HCT116 (cell line): ENCODE measurements around the gene CNKSR3. TPM values are rescaled to one million over a fixed set of nuclear protein-coding genes. Genes with fewer than 3 reads are reported as not detected.

ENCODE experiments used
- ATAC-seq: fragments of 200-7000 bp; cut with Tn5 transposase; 2 replicates; pipeline ENCODE4 v1.9.1; 2020; ENCODE audit warnings: mild to moderate bottlenecking, moderate library complexity
- BruUV-seq: library from RNA; stranded (reverse); fragments of 400-500 nt; replicated peaks from 2 replicates; lab custom pipeline; 2021; lab: Mats Ljungman, UMichigan
- CTCF ChIA-PET: fragments of 300-600 bp; sonication (Branson Sonifier 250); formaldehyde crosslinking; loops from one replicate; lab custom pipeline; 2021; ENCODE audit warnings: antibody characterized with exemption; lab: Charles Lee
- POLR2A ChIA-PET: fragments of 300-600, 350-600 bp; sonication (Branson Sonifier 250); formaldehyde crosslinking; loops from one replicate; lab custom pipeline; 2021; ENCODE audit warnings: antibody characterized with exemption; lab: Charles Lee
- RAD21 ChIA-PET, 2 experiments: fragments of 300-600 bp; sonication (Branson Sonifier 250); formaldehyde crosslinking; loops; one replicate each; lab custom pipeline; 2023; ENCODE audit warnings: low total read pairs in 2 of 2; ENCODE audit not compliant: uncharacterized antibody in 2 of 2, unreplicated experiment in 2 of 2, low non-redundant PET in 1 of 2; lab: Charles Lee
- DNase-seq: peaks from one replicate; pipeline ENCODE4 v3.0.0-alpha.2; 2010; ENCODE audit warnings: low read depth, low spot score
- H2AFZ ChIP-seq: fragments of 200-600 bp; shearing (Covaris generic), sonication (generic); 2 replicates; pipeline ENCODE4 v1.6.1; 2017; ENCODE audit warnings: low read depth, mixed run types, mixed read lengths, antibody characterized with exemption, low read length; ENCODE audit not compliant: poor library complexity, severe bottlenecking
- H3K27ac ChIP-seq: 2 replicates; pipeline ENCODE4 v1.5.1; 2012; ENCODE audit warnings: low read depth, low read length
- H3K27me3 ChIP-seq: fragments of 200-600 bp; sonication (generic); 2 replicates; pipeline ENCODE4 v1.6.1; 2016; ENCODE audit warnings: mixed run types, low read length, mixed read lengths; ENCODE audit not compliant: insufficient read depth
- H3K36me3 ChIP-seq, 2 experiments: fragments of 200-500 bp in 1 of 2; fragments of 200-600 bp in 1 of 2; sonication (Bioruptor generic) in 1 of 2; sonication (generic) in 1 of 2; 2 replicates each; pipeline versions ENCODE4 v1.5.1 to v1.6.1; 2014 to 2016; ENCODE audit warnings: low read length in 2 of 2, inconsistent platforms in 1 of 2, mixed read lengths in 1 of 2, mixed run types in 1 of 2; ENCODE audit not compliant: insufficient read depth in 2 of 2, control insufficient read depth in 1 of 2
- H3K4me1 ChIP-seq, 2 experiments: fragments of 200-600 bp in 1 of 2; sonication (generic) in 1 of 2; 2 replicates each; pipeline versions ENCODE4 v1.5.1 to v1.6.1; 2012 to 2017; ENCODE audit warnings: low read length in 2 of 2, inconsistent platforms in 1 of 2, mild to moderate bottlenecking in 1 of 2, mixed read lengths in 1 of 2, mixed run types in 1 of 2, moderate library complexity in 1 of 2; ENCODE audit not compliant: insufficient read depth in 2 of 2, control insufficient read depth in 1 of 2
- H3K4me2 ChIP-seq: fragments of 200-600 bp; sonication (generic); 2 replicates; pipeline ENCODE4 v1.6.1; 2017; ENCODE audit warnings: mixed run types, low read length, mixed read lengths
- H3K4me3 ChIP-seq, 2 experiments: fragments of 200-600 bp in 1 of 2; sonication (generic) in 1 of 2; replicated peaks in 1 of 2; 2 replicates each; pipeline ENCODE4 v1.5.1; 2011 to 2016; ENCODE audit warnings: low read length in 2 of 2, control low read depth in 1 of 2, low read depth in 1 of 2, mild to moderate bottlenecking in 1 of 2, mixed read lengths in 1 of 2, mixed run types in 1 of 2
- H3K79me2 ChIP-seq: fragments of 200-600 bp; sonication (generic); 2 replicates; pipeline ENCODE4 v1.6.1; 2017; ENCODE audit warnings: mild to moderate bottlenecking, mixed run types, low read length, moderate library complexity, mixed read lengths; ENCODE audit not compliant: insufficient read depth
- H3K9ac ChIP-seq: fragments of 200-600 bp; sonication (generic); 2 replicates; pipeline ENCODE4 v1.6.1; 2016; ENCODE audit warnings: low read length, mixed read lengths
- H3K9me2 ChIP-seq: fragments of 200-600 bp; sonication (generic), shearing (Covaris generic); 2 replicates; pipeline ENCODE4 v1.6.1; 2017; ENCODE audit warnings: mixed run types, mild to moderate bottlenecking, moderate library complexity; ENCODE audit not compliant: insufficient read depth
- H3K9me3 ChIP-seq, 2 experiments: fragments of 200-500 bp in 1 of 2; fragments of 200-600 bp in 1 of 2; sonication (Bioruptor generic) in 1 of 2; sonication (generic) in 1 of 2; 2 replicates each; pipeline ENCODE4 v1.6.1; 2014 to 2017; ENCODE audit warnings: low read length in 2 of 2, mixed read lengths in 2 of 2, inconsistent platforms in 1 of 2, low read depth in 1 of 2, mild to moderate bottlenecking in 1 of 2, mixed run types in 1 of 2, moderate library complexity in 1 of 2; ENCODE audit not compliant: control insufficient read depth in 1 of 2, insufficient read depth in 1 of 2
- H4K20me1 ChIP-seq: fragments of 200-600 bp; sonication (generic), shearing (Covaris generic); 2 replicates; pipeline ENCODE4 v1.6.1; 2017; ENCODE audit warnings: mixed run types, mild to moderate bottlenecking, moderate library complexity; ENCODE audit not compliant: insufficient read depth
- ATF3 ChIP-seq: IDR thresholded peaks from 2 replicates; pipeline ENCODE4 v1.6.1; 2012
- CEBPB ChIP-seq: IDR thresholded peaks from 2 replicates; pipeline ENCODE4 v1.6.1; 2012; ENCODE audit warnings: low read depth
- EZH2 ChIP-seq: fragments of 200-600 bp; sonication (generic); IDR thresholded peaks from 2 replicates; pipeline ENCODE4 v1.6.1; 2017; ENCODE audit warnings: antibody characterized with exemption, mixed run types
- FOSL1 ChIP-seq: IDR thresholded peaks from 2 replicates; pipeline ENCODE4 v1.6.1; 2012; ENCODE audit warnings: low read depth
- JUND ChIP-seq: IDR thresholded peaks from 2 replicates; pipeline ENCODE4 v1.6.1; 2012
- POLR2AphosphoS5 ChIP-seq: IDR thresholded peaks from 2 replicates; pipeline ENCODE4 v1.6.1; 2011; ENCODE audit warnings: mild to moderate bottlenecking, low read depth, low read length, moderate library complexity
- REST ChIP-seq: IDR thresholded peaks from 2 replicates; pipeline ENCODE4 v1.6.1; 2012; ENCODE audit warnings: low read depth
- SRF ChIP-seq: IDR thresholded peaks from 2 replicates; pipeline ENCODE4 v1.6.1; 2012; ENCODE audit warnings: low read depth
- TCF7L2 ChIP-seq: IDR thresholded peaks from 2 replicates; pipeline ENCODE4 v1.7.0; 2011; ENCODE audit warnings: borderline replicate concordance, inconsistent platforms; ENCODE audit not compliant: insufficient read depth, insufficient read length; ENCODE audit errors: extremely low read depth
- ZFX ChIP-seq: fragments of 450-650 bp; IDR thresholded peaks from 2 replicates; pipeline ENCODE4 v1.6.1; 2017
- ZNF274 ChIP-seq: fragments of 200-500 bp; sonication (Bioruptor generic); IDR thresholded peaks from 2 replicates; pipeline ENCODE4 v1.6.1; 2014; ENCODE audit warnings: mild to moderate bottlenecking, low read depth, low read length, inconsistent platforms
- intact Hi-C: fragments of 100-400 bp; cut with micrococcal nuclease; formaldehyde crosslinking; loops from 2 replicates; pipeline ENCODE4 v1.10.0; 2022
- total RNA-seq: library from RNA; stranded (reverse); gene quantifications from one replicate; pipeline ENCODE4 v1.2.1, GENCODE V29; 2021; ENCODE audit not compliant: unreplicated experiment
- TF ChIP-seq, protein P1 (sequence below): IDR thresholded peaks from 2 replicates; pipeline ENCODE4 v1.6.1; 2012
- TF ChIP-seq, protein P2 (sequence below): IDR thresholded peaks from 2 replicates; pipeline ENCODE4 v1.6.1; 2011; ENCODE audit warnings: mild to moderate bottlenecking, low read length, moderate library complexity; ENCODE audit not compliant: insufficient replicate concordance; ENCODE audit errors: extremely low read depth

Gene CNKSR3
- total RNA-seq, 1 experiment from 2014 or later: 15.4 TPM

- intact Hi-C loops: no loop called here
- Histone ChIP-seq H3K9me3 (no peaks in the 10 kb centered on the region), H3K9me2 (no peaks in the 10 kb centered on the region), H3K36me3 (no peaks in the 10 kb centered on the region), H3K27ac (no peak overlapping the region), H2AFZ (no peak overlapping the region), H3K79me2 (no peaks in the 10 kb centered on the region), H3K4me2 (no peak overlapping the region), H4K20me1 (no peaks in the 10 kb centered on the region), H3K4me3 (no peak overlapping the region), H3K27me3 (no peaks in the 10 kb centered on the region), H3K4me1 (peaks cover 4 to 9% of the 10 kb centered on the region in 2 experiments), H3K9ac (no peak overlapping the region)
- POLR2A ChIA-PET: no interaction called here
- TF ChIP-seq ZNF274 (no peak), CEBPB (no peak)
- TF ChIP-seq, protein P1, sequence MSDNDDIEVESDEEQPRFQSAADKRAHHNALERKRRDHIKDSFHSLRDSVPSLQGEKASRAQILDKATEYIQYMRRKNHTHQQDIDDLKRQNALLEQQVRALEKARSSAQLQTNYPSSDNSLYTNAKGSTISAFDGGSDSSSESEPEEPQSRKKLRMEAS: no peak
- RAD21 ChIA-PET: no interaction called here
- CTCF ChIA-PET: no interaction called here
- ATAC-seq (no peak), DNase-seq (no peak)
- no TSS peak for BruUV-seq
Measured at GRCh38 chr6:154536255-154536654, 25.8 kb upstream of the CNKSR3 start.

- Histone ChIP-seq H3K9me2 (no peaks in the 10 kb centered on the region), H3K4me2 (no peak overlapping the region), H3K4me3 (no peak overlapping the region), H3K4me1 (peaks cover 4 to 9% of the 10 kb centered on the region in 2 experiments), H3K79me2 (no peaks in the 10 kb centered on the region)
- intact Hi-C loops: no loop called here
- CTCF ChIA-PET: no interaction called here
- DNase-seq: no peak
- TF ChIP-seq, protein P2, sequence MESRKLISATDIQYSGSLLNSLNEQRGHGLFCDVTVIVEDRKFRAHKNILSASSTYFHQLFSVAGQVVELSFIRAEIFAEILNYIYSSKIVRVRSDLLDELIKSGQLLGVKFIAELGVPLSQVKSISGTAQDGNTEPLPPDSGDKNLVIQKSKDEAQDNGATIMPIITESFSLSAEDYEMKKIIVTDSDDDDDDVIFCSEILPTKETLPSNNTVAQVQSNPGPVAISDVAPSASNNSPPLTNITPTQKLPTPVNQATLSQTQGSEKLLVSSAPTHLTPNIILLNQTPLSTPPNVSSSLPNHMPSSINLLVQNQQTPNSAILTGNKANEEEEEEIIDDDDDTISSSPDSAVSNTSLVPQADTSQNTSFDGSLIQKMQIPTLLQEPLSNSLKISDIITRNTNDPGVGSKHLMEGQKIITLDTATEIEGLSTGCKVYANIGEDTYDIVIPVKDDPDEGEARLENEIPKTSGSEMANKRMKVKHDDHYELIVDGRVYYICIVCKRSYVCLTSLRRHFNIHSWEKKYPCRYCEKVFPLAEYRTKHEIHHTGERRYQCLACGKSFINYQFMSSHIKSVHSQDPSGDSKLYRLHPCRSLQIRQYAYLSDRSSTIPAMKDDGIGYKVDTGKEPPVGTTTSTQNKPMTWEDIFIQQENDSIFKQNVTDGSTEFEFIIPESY: no peak
- TF ChIP-seq FOSL1 (no peak), ATF3 (no peak), SRF (no peak), EZH2 (no peak), POLR2AphosphoS5 (no peak), REST (no peak), JUND (no peak), ZNF274 (no peak), TCF7L2 (no peak), ZFX (no peak)
- TF ChIP-seq, protein P1: no peak
- TF ChIP-seq, all 23 proteins: peak for 0
- no peak overlapping the region for H3K9ac ChIP-seq
- no peak overlapping the region for H2AFZ ChIP-seq
- H4K20me1 ChIP-seq: no peaks in the 10 kb centered on the region
- BruUV-seq: no TSS peak
- no peaks in the 10 kb centered on the region for H3K36me3 ChIP-seq
- RAD21 ChIA-PET: no interaction called here
- H3K9me3 ChIP-seq: no peaks in the 10 kb centered on the region
- POLR2A ChIA-PET: no interaction called here
- H3K27me3 ChIP-seq: no peaks in the 10 kb centered on the region
- H3K27ac ChIP-seq: no peak overlapping the region
- no peak for ATAC-seq
Measured at GRCh38 chr6:154535851-154536250, 25.4 kb upstream of the CNKSR3 start.
